HFFc6 (cell line): ENCODE data around the gene GUCY2F. TPM values are rescaled to one million over a fixed set of nuclear protein-coding genes. Genes with fewer than 3 reads are reported as not detected.

Experiments used
- DNase-seq: peaks from one replicate; pipeline ENCODE4 v3.0.0-alpha.2; 2018
- H3K27ac Mint-ChIP-seq: 2 replicates; pipeline ENCODE4 v1.8.0; 2020; ENCODE audit warnings: mild to moderate bottlenecking, mixed read lengths
- H3K27me3 Mint-ChIP-seq: 2 replicates; pipeline ENCODE4 v1.8.0; 2021; ENCODE audit warnings: mild to moderate bottlenecking, moderate library complexity, mixed read lengths; ENCODE audit not compliant: insufficient read depth
- H3K36me3 Mint-ChIP-seq: 2 replicates; pipeline ENCODE4 v1.8.0; 2021; ENCODE audit warnings: low read depth, mixed read lengths
- H3K4me1 Mint-ChIP-seq: 2 replicates; pipeline ENCODE4 v1.8.0; 2020; ENCODE audit warnings: low read depth, mixed read lengths
- H3K4me3 Mint-ChIP-seq: 2 replicates; pipeline ENCODE4 v1.8.0; 2020; ENCODE audit warnings: mild to moderate bottlenecking, moderate library complexity, mixed read lengths
- H3K9me3 Mint-ChIP-seq: 2 replicates; pipeline ENCODE4 v1.8.0; 2020; ENCODE audit warnings: mild to moderate bottlenecking, mixed read lengths
- total RNA-seq, 6 experiments: library from RNA; stranded (reverse); fragmentation: NEBNext Ultra II Directional; extraction: Animal tissue kit (Norgen Biotek cat#: 25700); gene quantifications; 2 replicates in 1 of 6; 3 replicates in 5 of 6; pipeline ENCODE4 v1.2.3, GENCODE V29; 2021
- TF ChIP-seq, protein P1 (sequence below): fragments of 200-600 bp; sonication (generic); IDR thresholded peaks from 2 replicates; pipeline ENCODE4 v1.5.0; 2021; ENCODE audit warnings: antibody characterized with exemption, mild to moderate bottlenecking

GUCY2F gene
- total RNA-seq, 6 experiments from 2014 or later = not detected

DNA sequence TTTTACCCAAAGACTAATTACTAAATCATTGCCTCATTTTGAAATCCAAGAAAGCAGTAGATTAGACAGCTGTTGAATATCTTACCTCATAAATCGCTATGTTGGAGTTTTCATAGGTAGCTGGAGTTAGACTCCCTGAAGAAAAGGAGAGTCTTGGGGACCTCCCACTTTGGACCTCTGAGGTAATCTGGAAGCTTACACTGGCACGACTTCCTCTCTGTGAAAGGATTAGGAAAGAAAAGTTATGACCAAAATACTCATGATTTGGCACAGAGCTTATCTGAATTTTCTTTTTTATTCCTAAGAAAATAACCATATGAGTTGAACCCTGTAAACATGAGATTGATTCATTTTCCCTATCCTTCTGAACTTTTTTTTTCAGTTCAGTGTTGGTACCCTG is 40.6 kb downstream of the GUCY2F start:
- Mint-ChIP-seq H3K36me3 (no peaks in the 10 kb centered on the region), H3K4me3 (no peak overlapping the region), H3K27ac (no peak overlapping the region), H3K4me1 (no peaks in the 10 kb centered on the region), H3K27me3 (no peaks in the 10 kb centered on the region), H3K9me3 (no peaks in the 10 kb centered on the region)
- DNase-seq = no peak
- TF ChIP-seq, protein P1, sequence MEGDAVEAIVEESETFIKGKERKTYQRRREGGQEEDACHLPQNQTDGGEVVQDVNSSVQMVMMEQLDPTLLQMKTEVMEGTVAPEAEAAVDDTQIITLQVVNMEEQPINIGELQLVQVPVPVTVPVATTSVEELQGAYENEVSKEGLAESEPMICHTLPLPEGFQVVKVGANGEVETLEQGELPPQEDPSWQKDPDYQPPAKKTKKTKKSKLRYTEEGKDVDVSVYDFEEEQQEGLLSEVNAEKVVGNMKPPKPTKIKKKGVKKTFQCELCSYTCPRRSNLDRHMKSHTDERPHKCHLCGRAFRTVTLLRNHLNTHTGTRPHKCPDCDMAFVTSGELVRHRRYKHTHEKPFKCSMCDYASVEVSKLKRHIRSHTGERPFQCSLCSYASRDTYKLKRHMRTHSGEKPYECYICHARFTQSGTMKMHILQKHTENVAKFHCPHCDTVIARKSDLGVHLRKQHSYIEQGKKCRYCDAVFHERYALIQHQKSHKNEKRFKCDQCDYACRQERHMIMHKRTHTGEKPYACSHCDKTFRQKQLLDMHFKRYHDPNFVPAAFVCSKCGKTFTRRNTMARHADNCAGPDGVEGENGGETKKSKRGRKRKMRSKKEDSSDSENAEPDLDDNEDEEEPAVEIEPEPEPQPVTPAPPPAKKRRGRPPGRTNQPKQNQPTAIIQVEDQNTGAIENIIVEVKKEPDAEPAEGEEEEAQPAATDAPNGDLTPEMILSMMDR = no peak

DNA sequence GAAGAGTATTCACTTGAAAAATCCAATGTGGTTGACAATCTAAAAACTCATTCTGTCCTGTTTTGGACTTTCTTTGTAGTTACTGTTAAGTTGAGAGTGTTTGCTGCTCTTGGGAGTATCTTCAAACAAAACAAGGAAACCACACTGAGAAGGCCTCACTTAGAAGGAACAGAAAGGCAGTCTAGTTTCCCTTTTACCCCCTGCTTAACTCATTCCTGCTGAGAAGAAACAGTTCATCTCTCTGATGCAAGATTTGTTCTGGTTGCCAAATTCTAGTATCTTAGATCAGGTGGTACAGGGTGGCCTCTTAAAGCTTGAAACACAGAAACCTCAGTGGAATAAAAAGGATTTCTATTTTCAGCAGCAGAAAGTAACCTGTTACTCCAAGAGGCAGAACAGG is 41.4 kb downstream of the GUCY2F start:
- Mint-ChIP-seq H3K9me3 (no peaks in the 10 kb centered on the region), H3K27me3 (no peaks in the 10 kb centered on the region), H3K4me1 (no peaks in the 10 kb centered on the region), H3K4me3 (no peak overlapping the region), H3K27ac (no peak overlapping the region), H3K36me3 (no peaks in the 10 kb centered on the region)
- DNase-seq = no peak
- TF ChIP-seq, protein P1 = no peak

DNA sequence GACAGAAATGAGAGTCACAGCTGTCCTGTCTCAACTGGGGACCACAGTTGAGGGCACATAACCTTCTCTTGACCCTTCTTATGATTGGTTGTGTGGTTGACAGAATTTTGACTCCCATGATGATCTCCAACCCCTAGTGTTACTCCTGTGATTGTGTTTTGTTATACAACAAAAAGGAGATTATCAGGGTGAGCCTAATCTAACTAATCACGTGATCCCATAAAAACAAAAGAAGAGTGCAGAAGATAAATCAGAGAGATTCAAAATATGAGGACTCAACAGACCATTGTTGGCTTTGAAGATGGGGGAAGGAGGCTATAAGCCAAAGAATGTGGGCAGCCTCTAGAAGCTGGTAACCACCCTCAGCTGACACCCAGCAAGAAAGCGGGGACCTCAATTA is 72.7 kb downstream of the GUCY2F start:
- H3K4me1 Mint-ChIP-seq = no peaks in the 10 kb centered on the region
- no peak for DNase-seq
- TF ChIP-seq, protein P1 = no peak
- H3K4me3 Mint-ChIP-seq = no peak overlapping the region
- H3K27me3 Mint-ChIP-seq = no peaks in the 10 kb centered on the region
- H3K27ac Mint-ChIP-seq = no peak overlapping the region; the same call in 1 of the 2 replicates
- H3K36me3 Mint-ChIP-seq = no peaks in the 10 kb centered on the region
- H3K9me3 Mint-ChIP-seq = no peaks in the 10 kb centered on the region; the same call in 1 of the 2 replicates

DNA sequence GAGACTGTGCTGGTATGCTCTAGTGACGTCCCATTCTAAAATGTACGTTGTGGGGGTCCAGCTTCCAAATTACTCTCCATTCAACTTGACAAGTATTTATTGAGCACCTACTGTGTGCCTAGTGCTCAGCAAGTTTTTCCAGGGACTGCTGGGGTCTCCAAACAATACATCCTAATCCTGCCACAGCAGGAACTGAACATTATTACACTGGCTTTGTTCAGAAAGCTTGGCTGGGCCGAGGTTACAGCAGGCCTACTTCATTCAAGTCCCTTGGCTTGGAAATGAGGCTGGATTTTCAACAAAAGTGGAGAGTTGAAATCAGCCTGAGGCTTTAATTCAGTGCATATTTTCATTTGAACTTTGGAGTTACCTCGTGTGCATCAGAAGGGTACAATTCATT is 78.0 kb downstream of the GUCY2F start:
- no peak for DNase-seq
- H3K36me3 Mint-ChIP-seq = no peaks in the 10 kb centered on the region
- no peaks in the 10 kb centered on the region for H3K4me1 Mint-ChIP-seq
- TF ChIP-seq, protein P1 = no peak
- H3K27me3 Mint-ChIP-seq = no peaks in the 10 kb centered on the region
- H3K4me3 Mint-ChIP-seq = no peak overlapping the region
- no peak overlapping the region for H3K27ac Mint-ChIP-seq
- no peaks in the 10 kb centered on the region; the same call in 1 of the 2 replicates for H3K9me3 Mint-ChIP-seq

DNA sequence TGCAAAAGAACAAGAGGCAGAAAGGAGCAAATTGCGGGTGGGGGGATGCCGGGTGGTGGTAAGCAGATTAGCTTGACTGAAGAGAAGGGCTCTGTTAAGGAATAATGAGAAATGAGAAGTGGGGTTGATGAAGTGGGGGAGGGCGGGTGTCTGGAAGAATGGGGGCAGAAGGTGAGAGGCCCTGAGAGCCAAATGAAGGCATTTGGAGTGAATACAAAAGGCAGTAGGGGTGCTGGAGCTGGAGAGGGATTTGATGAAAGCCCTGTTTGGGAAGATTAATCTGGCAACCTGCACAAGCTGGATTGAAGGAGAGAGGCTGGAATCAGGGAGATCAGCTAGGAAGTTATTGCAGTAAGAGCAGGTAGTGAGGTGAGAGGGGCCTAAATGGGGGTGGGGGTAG is 82.1 kb downstream of the GUCY2F start:
- TF ChIP-seq, protein P1 = no peak
- no peak overlapping the region for H3K4me3 Mint-ChIP-seq
- no peak overlapping the region for H3K27ac Mint-ChIP-seq
- no peaks in the 10 kb centered on the region; the same call in 1 of the 2 replicates for H3K9me3 Mint-ChIP-seq
- DNase-seq = no peak
- no peaks in the 10 kb centered on the region for H3K36me3 Mint-ChIP-seq
- H3K27me3 Mint-ChIP-seq = no peaks in the 10 kb centered on the region
- no peaks in the 10 kb centered on the region for H3K4me1 Mint-ChIP-seq

DNA sequence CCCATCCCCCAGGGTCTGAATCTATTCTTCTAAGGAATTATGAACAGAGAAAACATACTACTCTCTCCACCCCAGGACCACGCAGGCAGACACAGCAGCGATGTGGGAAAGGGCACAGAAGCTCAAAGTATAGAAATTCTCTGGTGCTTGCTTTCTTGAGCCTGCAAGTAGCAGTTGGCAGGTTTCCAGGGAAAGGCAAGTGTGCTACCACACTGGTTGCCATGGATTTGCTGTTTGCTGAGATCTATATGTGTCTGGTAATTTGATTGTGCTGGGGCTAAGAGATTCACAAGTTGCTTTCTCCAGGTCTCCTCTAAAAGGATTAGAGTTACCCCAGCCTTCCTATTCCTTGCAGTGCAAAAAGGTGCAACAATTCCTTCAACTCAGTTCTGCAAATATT is 83.1 kb downstream of the GUCY2F start:
- Mint-ChIP-seq H3K9me3 (no peaks in the 10 kb centered on the region; the same call in 1 of the 2 replicates), H3K4me1 (no peaks in the 10 kb centered on the region), H3K4me3 (no peak overlapping the region), H3K36me3 (no peaks in the 10 kb centered on the region), H3K27me3 (no peaks in the 10 kb centered on the region), H3K27ac (no peak overlapping the region)
- TF ChIP-seq, protein P1 = no peak
- no peak for DNase-seq
